Neural cell (in vitro differentiated cells): ENCODE measurements around the gene SLC4A2. TPM values are rescaled to one million over a fixed set of nuclear protein-coding genes. Genes with fewer than 3 reads are reported as not detected.

ENCODE experiments used
- H2AFZ ChIP-seq: fragments of 200-600, 300-800 bp; sonication (generic), shearing (Covaris generic); 2 replicates; pipeline ENCODE4 v1.6.0; 2014; ENCODE audit warnings: low read depth, mild to moderate bottlenecking, antibody characterized with exemption, low read length, moderate library complexity
- H3F3A ChIP-seq: fragments of 200-600 bp; shearing (Covaris generic); 2 replicates; pipeline ENCODE4 v1.6.1; 2016; ENCODE audit warnings: mild to moderate bottlenecking, moderate library complexity, mixed read lengths, antibody characterized with exemption, low read length; ENCODE audit not compliant: insufficient read depth, poor library complexity, severe bottlenecking
- H3K27ac ChIP-seq: fragments of 200-600, 300-800 bp; sonication (generic), shearing (Covaris generic); 2 replicates; pipeline ENCODE4 v1.5.1; 2014; ENCODE audit warnings: mild to moderate bottlenecking, low read length, moderate library complexity
- H3K27me3 ChIP-seq: fragments of 300-800, 200-600 bp; sonication (generic), shearing (Covaris generic); 2 replicates; pipeline ENCODE4 v1.6.0; 2014; ENCODE audit warnings: mild to moderate bottlenecking, low read depth, low read length, moderate library complexity; ENCODE audit not compliant: insufficient read depth
- H3K36me3 ChIP-seq: fragments of 300-800, 200-600 bp; sonication (generic), shearing (Covaris generic); 2 replicates; pipeline ENCODE4 v1.5.1; 2014; ENCODE audit warnings: mild to moderate bottlenecking, antibody characterized with exemption, low read length, moderate library complexity; ENCODE audit not compliant: insufficient read depth
- H3K4me2 ChIP-seq: fragments of 300-800, 200-600 bp; sonication (generic), shearing (Covaris generic); 2 replicates; pipeline ENCODE4 v1.6.0; 2014; ENCODE audit warnings: mild to moderate bottlenecking, low read length
- H3K4me3 ChIP-seq: fragments of 300-800, 200-600 bp; sonication (generic), shearing (Covaris generic); 2 replicates; pipeline ENCODE4 v1.5.1; 2014; ENCODE audit warnings: mild to moderate bottlenecking, low read length, moderate library complexity
- H3K79me2 ChIP-seq: fragments of 200-600 bp; shearing (Covaris generic); replicated peaks from 2 replicates; pipeline ENCODE4 v1.6.0; 2014; ENCODE audit warnings: mild to moderate bottlenecking, low read length, moderate library complexity; ENCODE audit not compliant: insufficient read depth
- H3K9ac ChIP-seq: fragments of 300-800, 200-600 bp; sonication (generic), shearing (Covaris generic); 2 replicates; pipeline ENCODE4 v1.6.1; 2016; ENCODE audit warnings: mild to moderate bottlenecking, low read length, mixed read lengths
- H3K9me2 ChIP-seq: fragments of 200-600 bp; shearing (Covaris generic); 2 replicates; pipeline ENCODE4 v1.6.1; 2016; ENCODE audit warnings: mild to moderate bottlenecking, low read length, mixed read lengths; ENCODE audit not compliant: insufficient read depth
- H3K9me3 ChIP-seq: fragments of 200-600, 300-800 bp; sonication (generic), shearing (Covaris generic); 2 replicates; pipeline ENCODE4 v1.6.1; 2016; ENCODE audit warnings: mild to moderate bottlenecking, mixed run types, low read length, moderate library complexity, mixed read lengths
- H4K20me1 ChIP-seq: fragments of 200-600 bp; shearing (Covaris generic); 2 replicates; pipeline ENCODE4 v1.6.1; 2016; ENCODE audit warnings: mild to moderate bottlenecking, mixed run types; ENCODE audit not compliant: insufficient read depth
- CTCF ChIP-seq: fragments of 450-650 bp; IDR thresholded peaks from 2 replicates; pipeline ENCODE4 v1.5.1; 2014; ENCODE audit warnings: antibody characterized with exemption, mild to moderate bottlenecking, moderate library complexity; ENCODE audit not compliant: poor library complexity, severe bottlenecking
- EP300 ChIP-seq: fragments of 450-650 bp; conservative IDR thresholded peaks from 2 replicates; pipeline ENCODE4 v1.6.1; 2014; ENCODE audit warnings: antibody characterized with exemption, mild to moderate bottlenecking, moderate library complexity; ENCODE audit not compliant: poor library complexity, severe bottlenecking
- EZH2 ChIP-seq: fragments of 200-600, 300-800 bp; shearing (Covaris generic), sonication (generic); IDR thresholded peaks from 2 replicates; pipeline ENCODE4 v1.6.1; 2014; ENCODE audit warnings: antibody characterized with exemption, low read length, borderline replicate concordance, mild to moderate bottlenecking; ENCODE audit not compliant: insufficient read depth, poor library complexity, severe bottlenecking
- MXI1 ChIP-seq: fragments of 450-650 bp; conservative IDR thresholded peaks from 2 replicates; pipeline ENCODE4 v1.6.1; 2014; ENCODE audit warnings: antibody characterized with exemption, mild to moderate bottlenecking; ENCODE audit not compliant: poor library complexity, severe bottlenecking
- POLR2AphosphoS5 ChIP-seq: IDR thresholded peaks from 2 replicates; pipeline ENCODE4 v1.6.1; 2012
- RAD21 ChIP-seq: fragments of 450-650 bp; conservative IDR thresholded peaks from 2 replicates; pipeline ENCODE4 v1.6.1; 2014; ENCODE audit warnings: antibody characterized with exemption, mild to moderate bottlenecking, moderate library complexity
- REST ChIP-seq: IDR thresholded peaks from 2 replicates; pipeline ENCODE4 v1.6.1; 2012; ENCODE audit warnings: borderline replicate concordance
- SMC3 ChIP-seq: fragments of 450-650 bp; conservative IDR thresholded peaks from 2 replicates; pipeline ENCODE4 v1.6.1; 2014; ENCODE audit warnings: antibody characterized with exemption, mild to moderate bottlenecking, moderate library complexity; ENCODE audit not compliant: poor library complexity
- TAF1 ChIP-seq: IDR thresholded peaks from 2 replicates; pipeline ENCODE4 v1.6.1; 2012; ENCODE audit warnings: low read depth
- polyA plus RNA-seq: library from polyadenylated mRNA; depleted of rRNA; stranded (reverse); fragments of >200 nt; gene quantifications from 2 replicates; pipeline ENCODE4 v1.2.3, GENCODE V29; 2014

SLC4A2 gene
- polyA plus RNA-seq, 1 donor from 2014 or later: 2.4 TPM

GRCh38 chr7:151060416-151061212 is 1.2 kb downstream of the SLC4A2 start:
- Histone ChIP-seq H3K27me3 (peaks cover 7% of the 10 kb centered on the region), H4K20me1 (no peaks in the 10 kb centered on the region), H3K36me3 (no peaks in the 10 kb centered on the region), H3K27ac (no peak overlapping the region), H3K4me3 (peak overlapping the region; percentile 92), H2AFZ (no peak overlapping the region), H3K79me2 (no peaks in the 10 kb centered on the region), H3K4me2 (no peak overlapping the region), H3K9ac (no peak overlapping the region), H3K9me3 (no peaks in the 10 kb centered on the region), H3F3A (peaks cover 6% of the 10 kb centered on the region), H3K9me2 (no peaks in the 10 kb centered on the region)
- no peak for TF ChIP-seq SMC3
- TF ChIP-seq POLR2AphosphoS5: no peak
- TF ChIP-seq EP300: no peak
- TF ChIP-seq TAF1: no peak
- TF ChIP-seq CTCF: no peak
- no peak for TF ChIP-seq MXI1
- TF ChIP-seq RAD21: no peak
- TF ChIP-seq REST: no peak

GRCh38 chr7:151061213-151062110 is 2.1 kb downstream of the SLC4A2 start:
- Histone ChIP-seq H3K27ac (no peak overlapping the region), H3K9me3 (no peaks in the 10 kb centered on the region), H3K36me3 (no peaks in the 10 kb centered on the region), H3K9me2 (no peaks in the 10 kb centered on the region), H3K9ac (no peak overlapping the region), H3K4me2 (no peak overlapping the region), H3K79me2 (no peaks in the 10 kb centered on the region), H3K27me3 (peaks cover 7% of the 10 kb centered on the region), H2AFZ (no peak overlapping the region), H3F3A (peaks cover 6% of the 10 kb centered on the region), H3K4me3 (no peak overlapping the region), H4K20me1 (no peaks in the 10 kb centered on the region)
- TF ChIP-seq EZH2 (no peak), TAF1 (no peak), REST (no peak), SMC3 (no peak), RAD21 (no peak), MXI1 (no peak), EP300 (no peak), POLR2AphosphoS5 (no peak), CTCF (no peak)
